ENCODE measurements around the gene PM20D1.

- TF ChIP-seq REST (IDR thresholded peaks at IDR 0.05; ENCODE audit: insufficient read depth in 1 of 2, low read depth in 2 of 2, low read length in 2 of 2), result no peak
- no peak for TF ChIP-seq POLR2AphosphoS5 (IDR thresholded peaks at IDR 0.05; ENCODE audit: low read depth, low read length)
- no peak for TF ChIP-seq TAF1 (IDR thresholded peaks at IDR 0.05; ENCODE audit: borderline replicate concordance, insufficient read depth, low read length)
- no peak for TF ChIP-seq SIN3A (IDR thresholded peaks at IDR 0.05; ENCODE audit: borderline replicate concordance, insufficient read depth, low read length)
Measured at GRCh38 chr1:205800427-205800826, 49.5 kb downstream of the PM20D1 start.

Measured in PFSK-1 (cell line).